Testis (tissue), 2 donors: Measurements from ENCODE around the gene MFN1.

Source experiments
- POLR2A ChIP-seq: fragments of 450-650 bp; IDR thresholded peaks from one replicate; pipeline ENCODE4 v1.6.1; 2017; ENCODE audit warnings: antibody characterized with exemption, mild to moderate bottlenecking, moderate library complexity
- TF ChIP-seq, protein P1 (sequence below), 3 experiments: fragments of 450-650 bp in 2 of 3; fragments of 200-600 bp in 1 of 3; sonication (generic) in 1 of 3; IDR thresholded peaks; one replicate each; pipeline ENCODE4 v1.5.1; 2016 to 2019; ENCODE audit warnings: antibody characterized with exemption in 3 of 3, mild to moderate bottlenecking in 2 of 3, moderate library complexity in 1 of 3

GRCh38 chr3:179309225-179310078 lies 38.1 kb upstream of the MFN1 start:
- TF ChIP-seq, protein P1, sequence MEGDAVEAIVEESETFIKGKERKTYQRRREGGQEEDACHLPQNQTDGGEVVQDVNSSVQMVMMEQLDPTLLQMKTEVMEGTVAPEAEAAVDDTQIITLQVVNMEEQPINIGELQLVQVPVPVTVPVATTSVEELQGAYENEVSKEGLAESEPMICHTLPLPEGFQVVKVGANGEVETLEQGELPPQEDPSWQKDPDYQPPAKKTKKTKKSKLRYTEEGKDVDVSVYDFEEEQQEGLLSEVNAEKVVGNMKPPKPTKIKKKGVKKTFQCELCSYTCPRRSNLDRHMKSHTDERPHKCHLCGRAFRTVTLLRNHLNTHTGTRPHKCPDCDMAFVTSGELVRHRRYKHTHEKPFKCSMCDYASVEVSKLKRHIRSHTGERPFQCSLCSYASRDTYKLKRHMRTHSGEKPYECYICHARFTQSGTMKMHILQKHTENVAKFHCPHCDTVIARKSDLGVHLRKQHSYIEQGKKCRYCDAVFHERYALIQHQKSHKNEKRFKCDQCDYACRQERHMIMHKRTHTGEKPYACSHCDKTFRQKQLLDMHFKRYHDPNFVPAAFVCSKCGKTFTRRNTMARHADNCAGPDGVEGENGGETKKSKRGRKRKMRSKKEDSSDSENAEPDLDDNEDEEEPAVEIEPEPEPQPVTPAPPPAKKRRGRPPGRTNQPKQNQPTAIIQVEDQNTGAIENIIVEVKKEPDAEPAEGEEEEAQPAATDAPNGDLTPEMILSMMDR (IDR thresholded peaks at IDR 0.05), result no peak
- TF ChIP-seq POLR2A, result no peak
